ENCODE measurements around the gene FAAP100.

DNA sequence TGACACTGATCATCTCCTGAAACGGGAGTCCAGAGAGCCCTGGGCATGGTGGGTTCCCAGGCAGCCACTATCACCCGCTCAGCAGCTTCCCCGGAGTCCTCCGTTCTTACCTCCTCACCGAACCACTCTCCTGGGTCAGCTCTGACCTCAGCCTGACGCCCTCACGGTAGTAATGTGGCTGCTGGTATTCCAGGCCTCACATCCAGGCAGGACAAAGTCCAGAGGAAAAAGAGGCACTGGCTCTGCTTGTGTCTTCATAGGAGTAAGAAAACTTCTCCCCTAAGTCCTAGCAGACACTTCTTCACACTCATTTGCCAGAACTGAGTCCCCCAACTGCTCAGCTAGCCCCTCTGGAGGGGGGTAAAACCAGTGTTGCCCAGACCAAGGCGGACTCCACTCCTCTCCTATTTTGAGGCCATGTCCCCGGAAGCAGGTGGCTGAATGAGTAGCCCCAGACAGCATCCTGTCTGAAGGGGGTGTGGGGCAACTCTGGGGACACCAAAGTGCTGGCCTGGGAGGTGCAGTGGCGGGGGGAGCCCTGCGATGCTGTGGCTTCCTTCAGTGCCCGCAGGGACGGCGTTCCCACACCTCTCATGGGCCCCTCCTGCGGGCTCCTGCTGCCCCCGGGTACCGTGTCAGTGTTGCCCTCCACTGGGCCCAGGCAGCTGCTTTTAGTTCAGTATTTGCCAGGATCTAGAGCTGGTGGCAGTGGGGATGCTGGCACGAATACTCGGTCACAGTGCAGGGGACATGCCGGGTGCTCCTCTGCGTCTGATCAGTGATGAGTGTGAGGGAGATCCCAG is 18.6 kb downstream of the FAAP100 start:
- TF ChIP-seq, protein P1, sequence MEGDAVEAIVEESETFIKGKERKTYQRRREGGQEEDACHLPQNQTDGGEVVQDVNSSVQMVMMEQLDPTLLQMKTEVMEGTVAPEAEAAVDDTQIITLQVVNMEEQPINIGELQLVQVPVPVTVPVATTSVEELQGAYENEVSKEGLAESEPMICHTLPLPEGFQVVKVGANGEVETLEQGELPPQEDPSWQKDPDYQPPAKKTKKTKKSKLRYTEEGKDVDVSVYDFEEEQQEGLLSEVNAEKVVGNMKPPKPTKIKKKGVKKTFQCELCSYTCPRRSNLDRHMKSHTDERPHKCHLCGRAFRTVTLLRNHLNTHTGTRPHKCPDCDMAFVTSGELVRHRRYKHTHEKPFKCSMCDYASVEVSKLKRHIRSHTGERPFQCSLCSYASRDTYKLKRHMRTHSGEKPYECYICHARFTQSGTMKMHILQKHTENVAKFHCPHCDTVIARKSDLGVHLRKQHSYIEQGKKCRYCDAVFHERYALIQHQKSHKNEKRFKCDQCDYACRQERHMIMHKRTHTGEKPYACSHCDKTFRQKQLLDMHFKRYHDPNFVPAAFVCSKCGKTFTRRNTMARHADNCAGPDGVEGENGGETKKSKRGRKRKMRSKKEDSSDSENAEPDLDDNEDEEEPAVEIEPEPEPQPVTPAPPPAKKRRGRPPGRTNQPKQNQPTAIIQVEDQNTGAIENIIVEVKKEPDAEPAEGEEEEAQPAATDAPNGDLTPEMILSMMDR (conservative IDR thresholded peaks at IDR 0.05) = no peak
- TF ChIP-seq EZH2 (IDR thresholded peaks at IDR 0.05; ENCODE audit: low read depth) = no peak
